ENCODE measurements around the gene CDKN2C. TPM values are rescaled to one million over a fixed set of nuclear protein-coding genes. Genes with fewer than 3 reads are reported as not detected.
"Not testable (repeated sequence)": the region's sequence is repeated elsewhere in the genome, so short reads cannot be mapped to it uniquely, and the experiment has no call there.

The CDKN2C gene
- total RNA-seq, 2 donors from 2014 or later: 11.3 to 15.9 TPM

GRCh38 chr1:50930193-50930592 lies 39.9 kb upstream of the CDKN2C start:
- Histone ChIP-seq H3K4me3 (no peak overlapping the region), H3K27ac (no peak overlapping the region), H3K36me3 (no peaks in the 10 kb centered on the region), H3K9me3 (no peaks in the 10 kb centered on the region), H3K27me3 (no peaks in the 10 kb centered on the region), H3K4me1 (peaks cover 0 to 7% of the 10 kb centered on the region in 2 donors)
- no peak for TF ChIP-seq CTCF (IDR thresholded peaks at IDR 0.05)
- DNase-seq (ENCODE audit: low spot score): no peak

GRCh38 chr1:50930965-50931737 lies 38.9 kb upstream of the CDKN2C start:
- no peaks in the 10 kb centered on the region for H3K9me3 ChIP-seq
- TF ChIP-seq CTCF (IDR thresholded peaks at IDR 0.05): no peak
- no peaks in the 10 kb centered on the region for H3K36me3 ChIP-seq
- no peak overlapping the region for H3K27ac ChIP-seq
- no peaks in the 10 kb centered on the region for H3K27me3 ChIP-seq
- H3K4me1 ChIP-seq: peaks cover 0 to 7% of the 10 kb centered on the region in 2 donors
- no peak overlapping the region for H3K4me3 ChIP-seq
- DNase-seq (ENCODE audit: low spot score): no peak

DNA sequence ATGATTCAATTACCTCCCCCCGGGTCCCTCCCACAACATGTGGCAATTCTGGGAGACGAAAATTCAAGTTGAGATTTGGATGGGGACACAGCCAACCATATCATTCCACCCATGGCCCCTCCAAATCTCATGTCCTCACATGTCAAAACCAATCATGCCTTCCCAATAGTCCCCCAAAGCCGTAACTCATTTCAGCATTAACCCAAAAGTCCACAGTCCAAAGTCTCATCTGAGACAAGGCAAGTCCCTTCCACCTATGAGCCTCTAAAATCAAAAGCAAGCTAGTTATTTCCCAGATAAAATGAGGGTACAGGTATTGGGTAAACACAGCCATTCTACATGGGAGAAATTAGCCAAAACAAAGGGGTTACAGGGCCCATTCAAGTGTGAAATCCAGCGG lies 38.0 kb upstream of the CDKN2C start:
- not testable (repeated sequence) for H3K4me3 ChIP-seq; H3K27ac ChIP-seq; H3K4me1 ChIP-seq; H3K9me3 ChIP-seq; H3K36me3 ChIP-seq; H3K27me3 ChIP-seq; DNase-seq (ENCODE audit: low spot score)

- not testable (repeated sequence) for H3K9me3 ChIP-seq; DNase-seq (ENCODE audit: low spot score); H3K36me3 ChIP-seq; H3K27ac ChIP-seq; H3K4me1 ChIP-seq; H3K4me3 ChIP-seq; H3K27me3 ChIP-seq
Observed at GRCh38 chr1:50933770-50934169, 36.3 kb upstream of the CDKN2C start.

GRCh38 chr1:50934838-50935237 lies 35.2 kb upstream of the CDKN2C start:
- Histone ChIP-seq H3K36me3 (no peaks in the 10 kb centered on the region), H3K27ac (no peak overlapping the region), H3K9me3 (no peaks in the 10 kb centered on the region), H3K27me3 (no peaks in the 10 kb centered on the region), H3K4me1 (peaks cover 0 to 5% of the 10 kb centered on the region in 2 donors), H3K4me3 (no peak overlapping the region)
- TF ChIP-seq CTCF (IDR thresholded peaks at IDR 0.05): no peak
- DNase-seq (ENCODE audit: low spot score): no peak

GRCh38 chr1:50935276-50935675 lies 34.8 kb upstream of the CDKN2C start:
- not testable (repeated sequence) for H3K4me3 ChIP-seq; H3K27me3 ChIP-seq; H3K36me3 ChIP-seq; H3K27ac ChIP-seq; DNase-seq (ENCODE audit: low spot score); H3K4me1 ChIP-seq; H3K9me3 ChIP-seq

- TF ChIP-seq CTCF (IDR thresholded peaks at IDR 0.05): no peak
- no peak overlapping the region for H3K27ac ChIP-seq
Observed at GRCh38 chr1:50936321-50936720, 33.7 kb upstream of the CDKN2C start.

More at GRCh38 chr1:50936321-50936720, 33.7 kb upstream of the CDKN2C start:
- DNase-seq (ENCODE audit: low spot score): no peak
- Histone ChIP-seq H3K4me1 (no peaks in the 10 kb centered on the region), H3K9me3 (no peaks in the 10 kb centered on the region), H3K36me3 (no peaks in the 10 kb centered on the region), H3K27me3 (no peaks in the 10 kb centered on the region), H3K4me3 (no peak overlapping the region)
